ENCODE data around the gene RNASE7. TPM values are rescaled to one million over a fixed set of nuclear protein-coding genes. Genes with fewer than 3 reads are reported as not detected.
"Not testable (repeated sequence)": the region's sequence is repeated elsewhere in the genome, so short reads cannot be mapped to it uniquely, and the experiment has no call there.

Gene RNASE7
- total RNA-seq, 4 donors from 2014 or later = 10.3 to 46.9 (median 35.4) TPM

DNA sequence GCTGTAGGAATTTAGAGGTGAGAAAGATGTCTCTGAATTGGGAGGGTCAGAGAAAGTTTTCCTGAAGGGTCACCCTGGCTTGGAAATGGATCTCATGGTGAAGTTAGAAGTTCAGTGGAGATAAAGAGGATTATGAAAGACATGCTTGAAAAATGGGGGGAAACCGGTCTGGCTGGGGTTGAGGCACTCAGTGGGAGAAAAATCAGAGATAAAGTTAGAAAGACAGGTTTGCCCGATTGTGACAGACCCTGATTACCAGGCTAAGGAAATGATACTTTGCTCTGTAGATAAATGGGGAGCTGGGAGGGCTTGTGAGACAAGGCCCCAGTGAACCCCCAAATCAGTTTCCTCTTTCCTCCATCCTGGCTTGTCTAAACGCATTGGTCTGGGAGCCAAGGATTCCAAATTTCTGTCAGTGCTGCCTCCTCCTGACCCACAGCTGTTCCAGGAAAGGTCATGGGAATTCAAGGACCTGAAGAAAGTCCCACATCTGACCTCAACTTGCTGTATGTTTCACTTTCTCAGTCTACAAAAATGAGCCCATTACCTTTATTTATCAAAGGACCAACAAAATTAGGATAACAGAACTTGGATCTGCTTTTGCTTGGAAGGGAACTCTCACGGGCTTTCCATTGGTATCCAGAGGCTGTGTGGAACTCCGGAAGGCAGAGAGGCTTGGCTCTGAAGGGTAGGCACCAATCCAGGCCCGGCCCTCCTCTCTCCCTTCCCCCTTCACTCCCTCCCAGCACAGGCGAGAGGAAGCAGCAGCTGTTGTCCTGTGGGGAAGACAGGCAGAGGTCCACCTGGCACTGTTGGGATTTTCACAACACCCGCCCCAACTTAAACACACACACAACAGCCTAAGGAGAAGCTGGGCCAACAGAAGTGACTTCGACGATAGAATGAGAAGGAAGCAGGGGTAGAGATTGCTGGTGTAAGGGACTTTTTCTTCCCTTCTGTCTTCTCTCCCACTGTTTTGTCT, 3.4 kb upstream of the RNASE7 start:
- no peak overlapping the region for H3K4me3 ChIP-seq
- H3K36me3 ChIP-seq = no peaks in the 10 kb centered on the region
- peaks cover 57% of the 10 kb centered on the region for H3K4me1 ChIP-seq
- H3K27ac ChIP-seq = peak overlapping the region; percentile 73
- no peak for TF ChIP-seq EP300 (IDR thresholded peaks at IDR 0.05)
- peak in 1 of 3 donors; percentile 12 for TF ChIP-seq POLR2AphosphoS5 (IDR thresholded peaks at IDR 0.05)
- no peaks in the 10 kb centered on the region for H3K27me3 ChIP-seq
- no peaks in the 10 kb centered on the region for H3K9me3 ChIP-seq
- WGBS = 13% methylated on average over 10 of the region's 10 CpGs
- DNase-seq (ENCODE audit: low spot score in 2 of 2) = peak; percentile 89 to 90

GRCh38 chr14:21039585-21040369, 2.4 kb upstream of the RNASE7 start:
- peak overlapping the region; percentile 73 for H3K27ac ChIP-seq
- no peaks in the 10 kb centered on the region for H3K9me3 ChIP-seq
- no peaks in the 10 kb centered on the region for H3K36me3 ChIP-seq
- H3K4me1 ChIP-seq = peaks cover 60% of the 10 kb centered on the region
- no peak for TF ChIP-seq EP300 (IDR thresholded peaks at IDR 0.05)
- TF ChIP-seq, protein P1, sequence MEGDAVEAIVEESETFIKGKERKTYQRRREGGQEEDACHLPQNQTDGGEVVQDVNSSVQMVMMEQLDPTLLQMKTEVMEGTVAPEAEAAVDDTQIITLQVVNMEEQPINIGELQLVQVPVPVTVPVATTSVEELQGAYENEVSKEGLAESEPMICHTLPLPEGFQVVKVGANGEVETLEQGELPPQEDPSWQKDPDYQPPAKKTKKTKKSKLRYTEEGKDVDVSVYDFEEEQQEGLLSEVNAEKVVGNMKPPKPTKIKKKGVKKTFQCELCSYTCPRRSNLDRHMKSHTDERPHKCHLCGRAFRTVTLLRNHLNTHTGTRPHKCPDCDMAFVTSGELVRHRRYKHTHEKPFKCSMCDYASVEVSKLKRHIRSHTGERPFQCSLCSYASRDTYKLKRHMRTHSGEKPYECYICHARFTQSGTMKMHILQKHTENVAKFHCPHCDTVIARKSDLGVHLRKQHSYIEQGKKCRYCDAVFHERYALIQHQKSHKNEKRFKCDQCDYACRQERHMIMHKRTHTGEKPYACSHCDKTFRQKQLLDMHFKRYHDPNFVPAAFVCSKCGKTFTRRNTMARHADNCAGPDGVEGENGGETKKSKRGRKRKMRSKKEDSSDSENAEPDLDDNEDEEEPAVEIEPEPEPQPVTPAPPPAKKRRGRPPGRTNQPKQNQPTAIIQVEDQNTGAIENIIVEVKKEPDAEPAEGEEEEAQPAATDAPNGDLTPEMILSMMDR (IDR thresholded peaks at IDR 0.05) = peak; percentile 46 to 52
- TF ChIP-seq POLR2A (IDR thresholded peaks at IDR 0.05) = no peak
- H3K27me3 ChIP-seq = no peaks in the 10 kb centered on the region
- no peak for DNase-seq (ENCODE audit: low spot score in 2 of 2)
- no peak overlapping the region for H3K4me3 ChIP-seq
- WGBS = 43% methylated on average over 8 of the region's 8 CpGs

DNA sequence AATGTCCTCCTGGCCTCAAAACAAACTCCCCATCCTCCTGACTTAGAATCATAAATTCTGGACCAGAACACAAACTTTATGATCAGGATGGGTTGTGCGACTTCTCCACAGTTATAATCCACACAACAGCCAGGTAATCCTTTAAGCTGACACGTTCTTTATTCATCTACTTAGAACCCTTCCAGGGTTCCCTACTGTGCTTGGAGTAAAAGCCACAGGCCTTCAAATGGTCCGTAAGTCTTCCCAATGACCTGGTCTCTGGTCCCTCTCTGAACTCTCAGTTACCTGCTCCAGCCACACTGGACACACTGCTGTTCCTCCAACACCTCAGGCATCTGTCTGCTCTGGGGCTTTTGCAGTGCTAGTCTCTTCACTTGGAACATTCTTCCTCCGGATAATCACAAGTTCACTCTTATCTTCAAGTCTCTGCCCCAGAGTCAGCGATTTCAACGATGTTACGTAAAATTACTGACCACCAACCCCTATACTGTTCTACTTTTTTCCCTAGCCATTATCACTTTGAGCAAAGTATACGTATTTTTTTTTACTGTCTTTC, 1.7 kb upstream of the RNASE7 start:
- TF ChIP-seq POLR2AphosphoS5 (IDR thresholded peaks at IDR 0.05) (no peak), EP300 (IDR thresholded peaks at IDR 0.05) (no peak), POLR2A (IDR thresholded peaks at IDR 0.05) (no peak)
- TF ChIP-seq, protein P1 (IDR thresholded peaks at IDR 0.05) = no peak
- 69% methylated on average over 8 of the region's 8 CpGs for WGBS
- Histone ChIP-seq H3K27me3 (no peaks in the 10 kb centered on the region), H3K4me1 (peaks cover 60% of the 10 kb centered on the region), H3K36me3 (no peaks in the 10 kb centered on the region), H3K9me3 (no peaks in the 10 kb centered on the region), H3K27ac (peak overlapping the region; percentile 73), H3K4me3 (no peak overlapping the region)
- DNase-seq (ENCODE audit: low spot score in 2 of 2) = no peak

- Histone ChIP-seq H3K27ac (peak overlapping the region; percentile 64), H3K4me1 (peaks cover 60% of the 10 kb centered on the region)
- not testable (repeated sequence) for H3K9me3 ChIP-seq; H3K36me3 ChIP-seq; H3K4me3 ChIP-seq; DNase-seq (ENCODE audit: low spot score in 2 of 2); H3K27me3 ChIP-seq
- WGBS = 87% methylated on average over 3 of the region's 3 CpGs
Observed at GRCh38 chr14:21040941-21041340, 1.2 kb upstream of the RNASE7 start.

DNA sequence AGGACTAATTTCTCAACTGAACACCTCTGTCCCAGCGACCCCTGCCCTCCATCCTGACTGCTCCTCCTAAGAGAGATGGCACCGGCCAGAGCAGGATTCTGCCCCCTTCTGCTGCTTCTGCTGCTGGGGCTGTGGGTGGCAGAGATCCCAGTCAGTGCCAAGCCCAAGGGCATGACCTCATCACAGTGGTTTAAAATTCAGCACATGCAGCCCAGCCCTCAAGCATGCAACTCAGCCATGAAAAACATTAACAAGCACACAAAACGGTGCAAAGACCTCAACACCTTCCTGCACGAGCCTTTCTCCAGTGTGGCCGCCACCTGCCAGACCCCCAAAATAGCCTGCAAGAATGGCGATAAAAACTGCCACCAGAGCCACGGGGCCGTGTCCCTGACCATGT, 756 bp downstream of the RNASE7 start:
- Histone ChIP-seq H3K4me1 (peaks cover 60% of the 10 kb centered on the region), H3K4me3 (no peak overlapping the region), H3K27me3 (no peaks in the 10 kb centered on the region), H3K9me3 (no peaks in the 10 kb centered on the region), H3K27ac (no peak overlapping the region), H3K36me3 (no peaks in the 10 kb centered on the region)
- TF ChIP-seq, protein P1 (IDR thresholded peaks at IDR 0.05) = no peak
- TF ChIP-seq POLR2AphosphoS5 (IDR thresholded peaks at IDR 0.05) = no peak
- TF ChIP-seq POLR2A (IDR thresholded peaks at IDR 0.05) = no peak
- TF ChIP-seq EP300 (IDR thresholded peaks at IDR 0.05) = no peak
- WGBS = 64% methylated on average over 8 of the region's 8 CpGs
- DNase-seq (ENCODE audit: low spot score in 2 of 2) = no peak

Measured in suprapubic skin (tissue), 4 donors.